SK-N-SH (cell line): Measurements from ENCODE around the gene U2AF1L4.

Experiments
- CTCF ChIP-seq: fragments of 200-600 bp; sonication (generic); IDR thresholded peaks from 2 replicates; pipeline ENCODE4 v1.6.1; 2017; ENCODE audit warnings: antibody characterized with exemption, mild to moderate bottlenecking, moderate library complexity
- EZH2phosphoT487 ChIP-seq: fragments of 200-600 bp; sonication (generic); IDR thresholded peaks from 2 replicates; pipeline ENCODE4 v1.6.1; 2017; ENCODE audit warnings: low read depth, mixed run types, mild to moderate bottlenecking, antibody characterized with exemption, moderate library complexity, borderline replicate concordance
- MAX ChIP-seq: IDR thresholded peaks from 2 replicates; pipeline ENCODE4 v1.4.0; 2012; ENCODE audit warnings: low read depth
- RAD21 ChIP-seq: IDR thresholded peaks from 2 replicates; pipeline ENCODE4 v1.6.1; 2012; ENCODE audit warnings: mild to moderate bottlenecking, low read length
- RFX5 ChIP-seq: IDR thresholded peaks from 2 replicates; pipeline ENCODE4 v1.6.1; 2012; ENCODE audit warnings: mild to moderate bottlenecking, improper control_type of control experiment, low read length
- TAF1 ChIP-seq: IDR thresholded peaks from 2 replicates; pipeline ENCODE4 v1.6.1; 2012; ENCODE audit warnings: low read depth, mild to moderate bottlenecking, low read length, moderate library complexity, borderline replicate concordance
- YY1 ChIP-seq: IDR thresholded peaks from 2 replicates; pipeline ENCODE4 v1.4.0; 2012; ENCODE audit warnings: low read depth, mild to moderate bottlenecking
- ZBTB33 ChIP-seq: IDR thresholded peaks from 2 replicates; pipeline ENCODE4 v1.4.0; 2012; ENCODE audit warnings: low read depth, borderline replicate concordance
- TF ChIP-seq, protein P1 (sequence below): fragments of 150-350 bp; IDR thresholded peaks from 2 replicates; pipeline ENCODE4 v1.6.1; 2016; ENCODE audit warnings: mild to moderate bottlenecking, low read depth, low read length
- TF ChIP-seq, protein P2 (sequence below): IDR thresholded peaks from 2 replicates; pipeline ENCODE4 v1.6.1; 2012; ENCODE audit warnings: mild to moderate bottlenecking, low read depth, low read length, moderate library complexity

DNA sequence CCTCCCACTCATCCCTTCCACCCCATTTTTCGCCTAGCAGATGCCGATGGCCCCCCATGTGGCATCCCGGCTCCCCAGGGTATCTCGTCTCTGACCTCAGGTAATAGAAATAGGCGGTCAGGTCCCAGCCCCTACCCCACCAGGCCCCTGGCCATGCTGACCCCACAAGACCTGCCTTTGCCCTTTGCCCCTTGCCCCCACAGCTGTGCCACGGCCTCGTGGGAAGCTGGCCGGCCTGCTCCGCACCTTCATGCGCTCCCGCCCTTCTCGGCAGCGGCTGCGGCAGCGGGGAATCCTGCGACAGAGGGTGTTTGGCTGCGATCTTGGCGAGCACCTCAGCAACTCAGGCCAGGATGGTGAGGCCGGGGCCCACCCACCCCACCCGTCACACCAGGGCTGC lies 35.5 kb upstream of the U2AF1L4 start:
- TF ChIP-seq MAX: no peak
- TF ChIP-seq TAF1: no peak
- TF ChIP-seq RFX5: no peak
- no peak for TF ChIP-seq CTCF
- TF ChIP-seq, protein P1, sequence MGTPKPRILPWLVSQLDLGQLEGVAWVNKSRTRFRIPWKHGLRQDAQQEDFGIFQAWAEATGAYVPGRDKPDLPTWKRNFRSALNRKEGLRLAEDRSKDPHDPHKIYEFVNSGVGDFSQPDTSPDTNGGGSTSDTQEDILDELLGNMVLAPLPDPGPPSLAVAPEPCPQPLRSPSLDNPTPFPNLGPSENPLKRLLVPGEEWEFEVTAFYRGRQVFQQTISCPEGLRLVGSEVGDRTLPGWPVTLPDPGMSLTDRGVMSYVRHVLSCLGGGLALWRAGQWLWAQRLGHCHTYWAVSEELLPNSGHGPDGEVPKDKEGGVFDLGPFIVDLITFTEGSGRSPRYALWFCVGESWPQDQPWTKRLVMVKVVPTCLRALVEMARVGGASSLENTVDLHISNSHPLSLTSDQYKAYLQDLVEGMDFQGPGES: no peak
- no peak for TF ChIP-seq YY1
- no peak for TF ChIP-seq RAD21
- TF ChIP-seq, protein P2, sequence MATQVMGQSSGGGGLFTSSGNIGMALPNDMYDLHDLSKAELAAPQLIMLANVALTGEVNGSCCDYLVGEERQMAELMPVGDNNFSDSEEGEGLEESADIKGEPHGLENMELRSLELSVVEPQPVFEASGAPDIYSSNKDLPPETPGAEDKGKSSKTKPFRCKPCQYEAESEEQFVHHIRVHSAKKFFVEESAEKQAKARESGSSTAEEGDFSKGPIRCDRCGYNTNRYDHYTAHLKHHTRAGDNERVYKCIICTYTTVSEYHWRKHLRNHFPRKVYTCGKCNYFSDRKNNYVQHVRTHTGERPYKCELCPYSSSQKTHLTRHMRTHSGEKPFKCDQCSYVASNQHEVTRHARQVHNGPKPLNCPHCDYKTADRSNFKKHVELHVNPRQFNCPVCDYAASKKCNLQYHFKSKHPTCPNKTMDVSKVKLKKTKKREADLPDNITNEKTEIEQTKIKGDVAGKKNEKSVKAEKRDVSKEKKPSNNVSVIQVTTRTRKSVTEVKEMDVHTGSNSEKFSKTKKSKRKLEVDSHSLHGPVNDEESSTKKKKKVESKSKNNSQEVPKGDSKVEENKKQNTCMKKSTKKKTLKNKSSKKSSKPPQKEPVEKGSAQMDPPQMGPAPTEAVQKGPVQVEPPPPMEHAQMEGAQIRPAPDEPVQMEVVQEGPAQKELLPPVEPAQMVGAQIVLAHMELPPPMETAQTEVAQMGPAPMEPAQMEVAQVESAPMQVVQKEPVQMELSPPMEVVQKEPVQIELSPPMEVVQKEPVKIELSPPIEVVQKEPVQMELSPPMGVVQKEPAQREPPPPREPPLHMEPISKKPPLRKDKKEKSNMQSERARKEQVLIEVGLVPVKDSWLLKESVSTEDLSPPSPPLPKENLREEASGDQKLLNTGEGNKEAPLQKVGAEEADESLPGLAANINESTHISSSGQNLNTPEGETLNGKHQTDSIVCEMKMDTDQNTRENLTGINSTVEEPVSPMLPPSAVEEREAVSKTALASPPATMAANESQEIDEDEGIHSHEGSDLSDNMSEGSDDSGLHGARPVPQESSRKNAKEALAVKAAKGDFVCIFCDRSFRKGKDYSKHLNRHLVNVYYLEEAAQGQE: no peak
- TF ChIP-seq ZBTB33: no peak
- TF ChIP-seq EZH2phosphoT487: no peak
